ENCODE results near the gene DCST2. TPM values are rescaled to one million over a fixed set of nuclear protein-coding genes. Genes with fewer than 3 reads are reported as not detected.

Gene DCST2
- polyA plus RNA-seq, 1 of the 3 experiments (the other 2 are of a cell fraction): 0.76 TPM

DNA sequence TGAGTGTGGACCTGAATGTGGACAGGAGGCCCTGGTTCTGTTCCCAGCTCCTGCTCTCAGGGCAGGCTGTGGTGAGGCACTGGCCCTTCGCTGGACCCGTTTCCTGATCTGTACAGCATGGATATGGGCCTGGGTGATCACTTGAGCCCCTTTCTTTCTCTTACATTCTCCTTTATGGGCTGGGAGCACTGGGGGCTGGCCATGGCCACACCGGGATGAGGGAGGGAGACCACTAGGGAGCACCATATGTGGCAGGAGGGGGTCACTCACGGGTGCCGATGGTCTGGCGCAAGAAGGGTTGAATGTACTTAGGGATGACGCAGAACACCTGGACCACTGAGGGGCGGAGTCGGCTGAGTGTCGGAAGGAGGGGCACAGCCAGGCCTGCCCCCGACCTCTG is 2.7 kb downstream of the DCST2 start:
- no peak overlapping the region for H3K9ac ChIP-seq
- 70% methylated on average over 7 of the region's 11 CpGs for WGBS (ENCODE audit: low lambda C conversion rate)
- H3K4me3 ChIP-seq (ENCODE audit: low read depth in 2 of 2, low read length in 1 of 2): no peak overlapping the region
- ChIA-PET CTCF (interaction anchor here (0.9 to 26.0 kb wide), 5 partner anchors 13 to 37 kb away, joined by 3 to 573 read pairs (median 12); partner anchors contain the start of genes EFNA3 and EFNA4), POLR2A (no interaction called here)
- H3K4me1 ChIP-seq (ENCODE audit: control insufficient read depth in 1 of 2, insufficient read depth in 2 of 2, low read depth in 1 of 2, low read length in 1 of 2): no peaks in the 10 kb centered on the region
- no peaks in the 10 kb centered on the region for H4K20me1 ChIP-seq (ENCODE audit: insufficient read depth)
- no peaks in the 10 kb centered on the region for H3K9me3 ChIP-seq
- no peaks in the 10 kb centered on the region for H3K9me2 ChIP-seq
- no peak overlapping the region for H3K4me2 ChIP-seq
- no peak for TF ChIP-seq NRF1 (IDR thresholded peaks at IDR 0.05; ENCODE audit: low read depth, low read length)
- no peak for TF ChIP-seq TAF1 (IDR thresholded peaks at IDR 0.05; ENCODE audit: borderline replicate concordance, low read depth, low read length)
- no peak for DNase-seq
- no peaks in the 10 kb centered on the region for H3K27me3 ChIP-seq (ENCODE audit: insufficient read depth)
- H2AFZ ChIP-seq (ENCODE audit: low read depth): no peak overlapping the region
- H3K79me2 ChIP-seq (ENCODE audit: insufficient read depth): no peaks in the 10 kb centered on the region
- no peaks in the 10 kb centered on the region for H3K36me3 ChIP-seq (replicated peaks in 1 of 2; ENCODE audit: control insufficient read depth in 1 of 2, insufficient read depth in 2 of 2, low read length in 1 of 2)
- H3K27ac ChIP-seq (ENCODE audit: low read depth in 2 of 2, low read length in 1 of 2): no peak overlapping the region
- no peaks in the 10 kb centered on the region for H3F3A ChIP-seq (replicated peaks; ENCODE audit: insufficient read depth)

DNA sequence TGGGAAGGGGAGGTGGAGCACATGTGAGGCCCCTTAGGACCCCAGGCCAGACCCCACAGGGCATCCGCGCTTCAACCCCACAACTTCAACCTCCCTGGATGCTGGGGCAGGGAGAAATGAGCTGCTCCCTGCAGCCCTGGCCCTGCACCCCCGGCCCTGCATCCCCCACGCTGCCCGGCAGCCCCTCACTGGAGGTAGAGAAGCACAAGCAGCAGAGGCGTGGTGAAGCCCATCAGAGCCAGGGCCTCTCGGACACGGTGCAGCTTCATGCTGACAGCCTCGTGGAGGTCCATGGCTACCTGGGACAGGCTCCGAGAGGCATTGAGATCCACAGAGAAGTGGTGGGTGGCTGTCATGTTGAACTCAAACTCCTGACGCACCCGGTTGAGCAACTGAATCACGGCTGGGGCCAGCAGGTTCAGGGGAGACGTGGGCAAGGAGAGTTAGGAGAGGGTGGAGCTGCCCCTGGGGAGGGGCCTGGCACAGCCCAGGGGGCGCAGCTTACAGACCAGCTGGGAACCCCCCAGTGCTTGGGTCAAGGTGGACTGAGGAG is 3.3 kb downstream of the DCST2 start:
- ChIA-PET CTCF (interaction anchor here (1.5 to 26.0 kb wide), 4 partner anchors 13 to 37 kb away, joined by 3 to 573 read pairs (median 10); partner anchors contain the start of genes EFNA3 and EFNA4), POLR2A (interaction anchor here (0.5 kb wide), 1 partner anchor 1114 kb away, joined by 4 read pairs; no protein-coding TSS in a partner anchor)
- Histone ChIP-seq H3K9ac (no peak overlapping the region), H3K9me3 (no peaks in the 10 kb centered on the region), H2AFZ (ENCODE audit: low read depth) (no peak overlapping the region), H3K9me2 (no peaks in the 10 kb centered on the region), H3K27ac (ENCODE audit: low read depth in 2 of 2, low read length in 1 of 2) (no peak overlapping the region), H3K79me2 (ENCODE audit: insufficient read depth) (no peaks in the 10 kb centered on the region), H3K27me3 (ENCODE audit: insufficient read depth) (no peaks in the 10 kb centered on the region), H3F3A (replicated peaks; ENCODE audit: insufficient read depth) (no peaks in the 10 kb centered on the region), H3K4me3 (ENCODE audit: low read depth in 2 of 2, low read length in 1 of 2) (no peak overlapping the region), H3K4me2 (no peak overlapping the region), H3K36me3 (replicated peaks in 1 of 2; ENCODE audit: control insufficient read depth in 1 of 2, insufficient read depth in 2 of 2, low read length in 1 of 2) (no peaks in the 10 kb centered on the region), H4K20me1 (ENCODE audit: insufficient read depth) (no peaks in the 10 kb centered on the region), H3K4me1 (ENCODE audit: control insufficient read depth in 1 of 2, insufficient read depth in 2 of 2, low read depth in 1 of 2, low read length in 1 of 2) (no peaks in the 10 kb centered on the region)
- no peak for TF ChIP-seq TCF12 (IDR thresholded peaks at IDR 0.05)
- no peak for TF ChIP-seq RCOR1 (IDR thresholded peaks at IDR 0.05; ENCODE audit: low read length)
- TF ChIP-seq CHD2 (IDR thresholded peaks at IDR 0.05; ENCODE audit: low read length, partially characterized antibody): no peak
- TF ChIP-seq RFX5 (IDR thresholded peaks at IDR 0.05; ENCODE audit: low read length): no peak
- TF ChIP-seq, protein P1, sequence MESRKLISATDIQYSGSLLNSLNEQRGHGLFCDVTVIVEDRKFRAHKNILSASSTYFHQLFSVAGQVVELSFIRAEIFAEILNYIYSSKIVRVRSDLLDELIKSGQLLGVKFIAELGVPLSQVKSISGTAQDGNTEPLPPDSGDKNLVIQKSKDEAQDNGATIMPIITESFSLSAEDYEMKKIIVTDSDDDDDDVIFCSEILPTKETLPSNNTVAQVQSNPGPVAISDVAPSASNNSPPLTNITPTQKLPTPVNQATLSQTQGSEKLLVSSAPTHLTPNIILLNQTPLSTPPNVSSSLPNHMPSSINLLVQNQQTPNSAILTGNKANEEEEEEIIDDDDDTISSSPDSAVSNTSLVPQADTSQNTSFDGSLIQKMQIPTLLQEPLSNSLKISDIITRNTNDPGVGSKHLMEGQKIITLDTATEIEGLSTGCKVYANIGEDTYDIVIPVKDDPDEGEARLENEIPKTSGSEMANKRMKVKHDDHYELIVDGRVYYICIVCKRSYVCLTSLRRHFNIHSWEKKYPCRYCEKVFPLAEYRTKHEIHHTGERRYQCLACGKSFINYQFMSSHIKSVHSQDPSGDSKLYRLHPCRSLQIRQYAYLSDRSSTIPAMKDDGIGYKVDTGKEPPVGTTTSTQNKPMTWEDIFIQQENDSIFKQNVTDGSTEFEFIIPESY (IDR thresholded peaks at IDR 0.05; ENCODE audit: borderline replicate concordance, low read depth): no peak
- no peak for TF ChIP-seq YY1 (IDR thresholded peaks at IDR 0.05; ENCODE audit: low read depth)
- no peak for TF ChIP-seq ELF1 (IDR thresholded peaks at IDR 0.05)
- no peak for TF ChIP-seq SIN3A (IDR thresholded peaks at IDR 0.05; ENCODE audit: borderline replicate concordance, low read depth, low read length)
- TF ChIP-seq FOSL2 (IDR thresholded peaks at IDR 0.05; ENCODE audit: borderline replicate concordance, low read depth): no peak
- TF ChIP-seq, protein P2, sequence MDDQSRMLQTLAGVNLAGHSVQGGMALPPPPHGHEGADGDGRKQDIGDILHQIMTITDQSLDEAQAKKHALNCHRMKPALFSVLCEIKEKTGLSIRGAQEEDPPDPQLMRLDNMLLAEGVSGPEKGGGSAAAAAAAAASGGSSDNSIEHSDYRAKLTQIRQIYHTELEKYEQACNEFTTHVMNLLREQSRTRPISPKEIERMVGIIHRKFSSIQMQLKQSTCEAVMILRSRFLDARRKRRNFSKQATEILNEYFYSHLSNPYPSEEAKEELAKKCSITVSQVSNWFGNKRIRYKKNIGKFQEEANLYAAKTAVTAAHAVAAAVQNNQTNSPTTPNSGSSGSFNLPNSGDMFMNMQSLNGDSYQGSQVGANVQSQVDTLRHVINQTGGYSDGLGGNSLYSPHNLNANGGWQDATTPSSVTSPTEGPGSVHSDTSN (IDR thresholded peaks at IDR 0.05): no peak
- TF ChIP-seq RAD21 (IDR thresholded peaks at IDR 0.05; ENCODE audit: low read length): no peak
- TF ChIP-seq SMC3 (IDR thresholded peaks at IDR 0.05; ENCODE audit: low read depth, low read length): no peak
- TF ChIP-seq, protein P3, sequence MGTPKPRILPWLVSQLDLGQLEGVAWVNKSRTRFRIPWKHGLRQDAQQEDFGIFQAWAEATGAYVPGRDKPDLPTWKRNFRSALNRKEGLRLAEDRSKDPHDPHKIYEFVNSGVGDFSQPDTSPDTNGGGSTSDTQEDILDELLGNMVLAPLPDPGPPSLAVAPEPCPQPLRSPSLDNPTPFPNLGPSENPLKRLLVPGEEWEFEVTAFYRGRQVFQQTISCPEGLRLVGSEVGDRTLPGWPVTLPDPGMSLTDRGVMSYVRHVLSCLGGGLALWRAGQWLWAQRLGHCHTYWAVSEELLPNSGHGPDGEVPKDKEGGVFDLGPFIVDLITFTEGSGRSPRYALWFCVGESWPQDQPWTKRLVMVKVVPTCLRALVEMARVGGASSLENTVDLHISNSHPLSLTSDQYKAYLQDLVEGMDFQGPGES (IDR thresholded peaks at IDR 0.05; ENCODE audit: low read depth, low read length): no peak
- TF ChIP-seq FOXM1 (IDR thresholded peaks at IDR 0.05; ENCODE audit: low read depth): no peak
- no peak for TF ChIP-seq MXI1 (IDR thresholded peaks at IDR 0.05; ENCODE audit: low read depth, low read length)
- TF ChIP-seq RXRA (IDR thresholded peaks at IDR 0.05; ENCODE audit: borderline replicate concordance, low read depth): no peak
- TF ChIP-seq, protein P4, sequence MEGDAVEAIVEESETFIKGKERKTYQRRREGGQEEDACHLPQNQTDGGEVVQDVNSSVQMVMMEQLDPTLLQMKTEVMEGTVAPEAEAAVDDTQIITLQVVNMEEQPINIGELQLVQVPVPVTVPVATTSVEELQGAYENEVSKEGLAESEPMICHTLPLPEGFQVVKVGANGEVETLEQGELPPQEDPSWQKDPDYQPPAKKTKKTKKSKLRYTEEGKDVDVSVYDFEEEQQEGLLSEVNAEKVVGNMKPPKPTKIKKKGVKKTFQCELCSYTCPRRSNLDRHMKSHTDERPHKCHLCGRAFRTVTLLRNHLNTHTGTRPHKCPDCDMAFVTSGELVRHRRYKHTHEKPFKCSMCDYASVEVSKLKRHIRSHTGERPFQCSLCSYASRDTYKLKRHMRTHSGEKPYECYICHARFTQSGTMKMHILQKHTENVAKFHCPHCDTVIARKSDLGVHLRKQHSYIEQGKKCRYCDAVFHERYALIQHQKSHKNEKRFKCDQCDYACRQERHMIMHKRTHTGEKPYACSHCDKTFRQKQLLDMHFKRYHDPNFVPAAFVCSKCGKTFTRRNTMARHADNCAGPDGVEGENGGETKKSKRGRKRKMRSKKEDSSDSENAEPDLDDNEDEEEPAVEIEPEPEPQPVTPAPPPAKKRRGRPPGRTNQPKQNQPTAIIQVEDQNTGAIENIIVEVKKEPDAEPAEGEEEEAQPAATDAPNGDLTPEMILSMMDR (IDR thresholded peaks at IDR 0.05): no peak
- no peak for TF ChIP-seq POLR2AphosphoS5 (IDR thresholded peaks at IDR 0.05; ENCODE audit: low read depth, low read length)
- no peak for TF ChIP-seq NRF1 (IDR thresholded peaks at IDR 0.05; ENCODE audit: low read depth, low read length)
- WGBS (ENCODE audit: low lambda C conversion rate): 88% methylated on average over 15 of the region's 15 CpGs
- no peak for DNase-seq
